ENCODE data around the gene PCGF3. TPM values are rescaled to one million over a fixed set of nuclear protein-coding genes. Genes with fewer than 3 reads are reported as not detected.

Gene PCGF3
- total RNA-seq, 5 donors from 2014 or later (not counting 1 experiment from before 2014, with no cell fraction given) = 47.0 to 76.9 (median 51.1) TPM

DNA sequence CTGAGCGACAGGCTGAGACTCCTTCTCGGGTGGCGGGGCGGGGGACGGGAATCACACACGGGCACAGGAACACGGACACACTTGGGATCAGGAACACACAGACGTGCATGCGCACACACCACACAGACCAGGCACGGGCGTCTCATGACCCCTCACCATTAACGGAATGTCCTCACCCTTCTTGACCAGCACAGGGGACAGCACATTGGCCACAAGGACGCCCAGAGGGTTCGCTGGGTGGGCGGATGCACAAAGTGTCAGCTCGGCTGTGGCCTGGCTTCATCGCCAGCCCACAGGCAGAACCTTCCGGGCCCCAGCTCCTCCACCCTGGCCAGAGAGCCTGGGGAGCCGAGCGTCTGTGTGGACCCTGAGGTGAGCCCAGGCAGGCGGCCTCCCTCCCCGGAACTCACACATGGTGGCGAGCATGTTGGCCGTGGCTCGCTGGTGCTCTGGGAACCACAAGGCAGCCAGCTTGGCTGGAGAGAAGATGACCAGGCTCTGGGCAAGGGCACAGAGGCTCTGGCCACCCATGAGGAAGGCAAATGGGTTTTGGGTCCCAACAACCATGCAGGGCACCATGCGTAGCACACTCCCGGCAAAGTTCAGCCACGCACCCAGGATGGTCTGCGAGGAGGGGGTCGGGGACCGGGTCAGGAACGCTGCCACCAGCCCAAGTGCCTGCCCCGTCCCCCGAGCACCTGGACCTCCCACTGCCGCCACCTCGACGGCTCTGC, 19.8 kb upstream of the PCGF3 start:
- WGBS (ENCODE audit: insufficient coverage) = 94% methylated on average over 32 of the region's 37 CpGs
- peaks cover 0 to 62% of the 10 kb centered on the region in 2 experiments for H3K27me3 ChIP-seq (replicated peaks in 1 of 2; ENCODE audit: control insufficient read depth in 2 of 2, extremely low read depth in 1 of 2, insufficient read depth in 2 of 2, low read length in 1 of 2)
- Mint-ChIP-seq H3K36me3 (peaks cover 2% of the 10 kb centered on the region), H3K27ac (no peak overlapping the region), H3K27me3 (peaks cover 11 to 12% of the 10 kb centered on the region in 2 donors), H3K4me1 (peaks cover 0 to 11% (median 9%) of the 10 kb centered on the region in 3 donors), H3K9me3 (no peaks in the 10 kb centered on the region), H3K4me3 (no peak overlapping the region)
- no peak overlapping the region for H3K27ac ChIP-seq (ENCODE audit: low read length)
- H3K36me3 ChIP-seq (ENCODE audit: control insufficient read depth in 2 of 2, extremely low read depth in 1 of 2, insufficient read depth in 1 of 2, low read length in 1 of 2) = no peaks in the 10 kb centered on the region
- no peak for ATAC-seq (replicated peaks in 1 of 4)
- POLR2A ChIA-PET = no interaction called here
- H3K9me3 ChIP-seq = no peaks in the 10 kb centered on the region
- DNase-seq = no peak
- CTCF ChIA-PET = no interaction called here
- no peak overlapping the region for H3K4me3 ChIP-seq (ENCODE audit: control insufficient read depth in 1 of 2, extremely low read depth in 1 of 2, low read length in 1 of 2)
- H3K4me1 ChIP-seq (ENCODE audit: control insufficient read depth in 1 of 2, extremely low read depth in 1 of 2, insufficient read depth in 2 of 2, low read length in 2 of 2) = peaks cover 0 to 31% of the 10 kb centered on the region in 2 experiments

GRCh38 chr4:686413-687040, 19.1 kb upstream of the PCGF3 start:
- ChIA-PET POLR2A (no interaction called here), CTCF (no interaction called here)
- no peak overlapping the region for H3K4me3 ChIP-seq (ENCODE audit: control insufficient read depth in 1 of 2, extremely low read depth in 1 of 2, low read length in 1 of 2)
- H3K36me3 ChIP-seq (ENCODE audit: control insufficient read depth in 2 of 2, extremely low read depth in 1 of 2, insufficient read depth in 1 of 2, low read length in 1 of 2) = no peaks in the 10 kb centered on the region
- no peaks in the 10 kb centered on the region for H3K9me3 Mint-ChIP-seq
- peaks cover 0 to 10% (median 8%) of the 10 kb centered on the region in 3 donors for H3K4me1 Mint-ChIP-seq
- H3K4me1 ChIP-seq (ENCODE audit: control insufficient read depth in 1 of 2, extremely low read depth in 1 of 2, insufficient read depth in 2 of 2, low read length in 2 of 2) = peaks cover 0 to 26% of the 10 kb centered on the region in 2 experiments
- H3K36me3 Mint-ChIP-seq = peaks cover 2% of the 10 kb centered on the region
- ATAC-seq (replicated peaks in 1 of 4) (no peak), DNase-seq (no peak)
- no peaks in the 10 kb centered on the region for H3K9me3 ChIP-seq
- peaks cover 0 to 64% of the 10 kb centered on the region in 2 experiments for H3K27me3 ChIP-seq (replicated peaks in 1 of 2; ENCODE audit: control insufficient read depth in 2 of 2, extremely low read depth in 1 of 2, insufficient read depth in 2 of 2, low read length in 1 of 2)
- WGBS (ENCODE audit: insufficient coverage) = 91% methylated on average over 30 of the region's 31 CpGs
- no peak overlapping the region for H3K4me3 Mint-ChIP-seq
- H3K27me3 Mint-ChIP-seq = peaks cover 11 to 12% of the 10 kb centered on the region in 2 donors
- H3K27ac Mint-ChIP-seq = no peak overlapping the region
- H3K27ac ChIP-seq (ENCODE audit: low read length) = no peak overlapping the region

GRCh38 chr4:687048-687970, 18.3 kb upstream of the PCGF3 start:
- no peak overlapping the region for H3K4me3 ChIP-seq (ENCODE audit: control insufficient read depth in 1 of 2, extremely low read depth in 1 of 2, low read length in 1 of 2)
- H3K36me3 ChIP-seq (ENCODE audit: control insufficient read depth in 2 of 2, extremely low read depth in 1 of 2, insufficient read depth in 1 of 2, low read length in 1 of 2) = no peaks in the 10 kb centered on the region
- peak in 3 of 35 experiments; percentile 14 to 44 (median 29) for DNase-seq
- peaks cover 0 to 65% of the 10 kb centered on the region in 2 experiments for H3K27me3 ChIP-seq (replicated peaks in 1 of 2; ENCODE audit: control insufficient read depth in 2 of 2, extremely low read depth in 1 of 2, insufficient read depth in 2 of 2, low read length in 1 of 2)
- peak overlapping the region in 1 of 3 donors; percentile 22 for H3K4me3 Mint-ChIP-seq
- H3K9me3 Mint-ChIP-seq = no peaks in the 10 kb centered on the region
- peaks cover 2% of the 10 kb centered on the region for H3K36me3 Mint-ChIP-seq
- WGBS (ENCODE audit: insufficient coverage) = 90% methylated on average over 33 of the region's 38 CpGs
- no peak overlapping the region for H3K27ac Mint-ChIP-seq
- H3K4me1 ChIP-seq (ENCODE audit: control insufficient read depth in 1 of 2, extremely low read depth in 1 of 2, insufficient read depth in 2 of 2, low read length in 2 of 2) = peaks cover 0 to 23% of the 10 kb centered on the region in 2 experiments
- POLR2A ChIA-PET = no interaction called here
- H3K4me1 Mint-ChIP-seq = peaks cover 0 to 10% (median 8%) of the 10 kb centered on the region in 3 donors
- CTCF ChIA-PET = no interaction called here
- no peaks in the 10 kb centered on the region for H3K9me3 ChIP-seq
- no peak for ATAC-seq (replicated peaks in 1 of 4)
- H3K27me3 Mint-ChIP-seq = peaks cover 11 to 15% of the 10 kb centered on the region in 2 donors
- no peak overlapping the region for H3K27ac ChIP-seq (ENCODE audit: low read length)

- POLR2A ChIA-PET = no interaction called here
These were observed 17.4 kb upstream of the PCGF3 start for GRCh38 chr4:687971-688853.

GRCh38 chr4:688854-689681, 16.6 kb upstream of the PCGF3 start, which contains the start of gene SLC49A3:
Gene SLC49A3 (minus strand): TSS chr4:689151. CDS start chr4:689127, 24 bp downstream.
- peaks cover 2% of the 10 kb centered on the region for H3K36me3 Mint-ChIP-seq
- no peak within 1 kb of the TSS for H3K27ac Mint-ChIP-seq
- ChIA-PET CTCF (no interaction called here), POLR2A (no interaction called here)
- H3K9me3 ChIP-seq = no peaks in the 10 kb centered on the region
- H3K9me3 Mint-ChIP-seq = no peaks in the 10 kb centered on the region
- H3K27me3 Mint-ChIP-seq = peaks cover 11 to 17% of the 10 kb centered on the region in 2 donors
- no peak within 1 kb of the TSS for H3K4me3 ChIP-seq (ENCODE audit: control insufficient read depth in 1 of 2, extremely low read depth in 1 of 2, low read length in 1 of 2)
- peaks cover 0 to 8% (median 7%) of the 10 kb centered on the region in 3 donors for H3K4me1 Mint-ChIP-seq
- DNase-seq = no peak
- peaks cover 0 to 11% of the 10 kb centered on the region in 2 experiments for H3K4me1 ChIP-seq (ENCODE audit: control insufficient read depth in 1 of 2, extremely low read depth in 1 of 2, insufficient read depth in 2 of 2, low read length in 2 of 2)
- H3K4me3 Mint-ChIP-seq = peak within 1 kb of the TSS in 2 of 3 donors; percentile 6 to 22
- H3K36me3 ChIP-seq (ENCODE audit: control insufficient read depth in 2 of 2, extremely low read depth in 1 of 2, insufficient read depth in 1 of 2, low read length in 1 of 2) = no peaks in the 10 kb centered on the region
- WGBS (ENCODE audit: insufficient coverage) = 14% methylated on average over 57 of the region's 59 CpGs
- H3K27ac ChIP-seq (ENCODE audit: low read length) = no peak within 1 kb of the TSS
- ATAC-seq (replicated peaks in 1 of 4) = peak in 3 of 4 experiments; percentile 30 to 47 (median 45)
- peaks cover 0 to 56% of the 10 kb centered on the region in 2 experiments for H3K27me3 ChIP-seq (replicated peaks in 1 of 2; ENCODE audit: control insufficient read depth in 2 of 2, extremely low read depth in 1 of 2, insufficient read depth in 2 of 2, low read length in 1 of 2)

More at GRCh38 chr4:687971-688853, 17.4 kb upstream of the PCGF3 start:
- Mint-ChIP-seq H3K4me1 (peaks cover 0 to 8% (median 8%) of the 10 kb centered on the region in 3 donors), H3K9me3 (no peaks in the 10 kb centered on the region), H3K27me3 (peaks cover 11 to 15% of the 10 kb centered on the region in 2 donors), H3K36me3 (peaks cover 2% of the 10 kb centered on the region), H3K27ac (no peak overlapping the region), H3K4me3 (peak overlapping the region in 2 of 3 donors; percentile 6 to 22)
- Histone ChIP-seq H3K9me3 (no peaks in the 10 kb centered on the region), H3K4me3 (ENCODE audit: control insufficient read depth in 1 of 2, extremely low read depth in 1 of 2, low read length in 1 of 2) (no peak overlapping the region), H3K27me3 (replicated peaks in 1 of 2; ENCODE audit: control insufficient read depth in 2 of 2, extremely low read depth in 1 of 2, insufficient read depth in 2 of 2, low read length in 1 of 2) (peaks cover 0 to 62% of the 10 kb centered on the region in 2 experiments), H3K4me1 (ENCODE audit: control insufficient read depth in 1 of 2, extremely low read depth in 1 of 2, insufficient read depth in 2 of 2, low read length in 2 of 2) (peaks cover 0 to 19% of the 10 kb centered on the region in 2 experiments), H3K27ac (ENCODE audit: low read length) (no peak overlapping the region), H3K36me3 (ENCODE audit: control insufficient read depth in 2 of 2, extremely low read depth in 1 of 2, insufficient read depth in 1 of 2, low read length in 1 of 2) (no peaks in the 10 kb centered on the region)
- no peak for DNase-seq
- peak in 1 of 4 experiments; percentile 3 for ATAC-seq (replicated peaks in 1 of 4)
- CTCF ChIA-PET = no interaction called here
- 88% methylated on average over 23 of the region's 26 CpGs for WGBS (ENCODE audit: insufficient coverage)

Measured in T-cell (primary cell).